K562 (cell line): ENCODE measurements around the gene PUM2. TPM values are rescaled to one million over a fixed set of nuclear protein-coding genes. Genes with fewer than 3 reads are reported as not detected.

ENCODE experiments used
- ARID1B ChIP-seq: fragments of 450-650 bp; IDR thresholded peaks from 2 replicates; pipeline ENCODE4 v1.6.1; 2016; ENCODE audit warnings: antibody characterized with exemption, mild to moderate bottlenecking, inconsistent platforms
- BCOR ChIP-seq: fragments of 450-650 bp; IDR thresholded peaks from 2 replicates; pipeline ENCODE4 v1.6.1; 2016
- NR4A1 ChIP-seq, 2 experiments: fragments of 250-450 bp in 1 of 2; fragments of 450-650 bp in 1 of 2; sonication (Bioruptor Pico) in 1 of 2; IDR thresholded peaks; 2 replicates each; pipeline versions ENCODE4 v1.4.0 to v1.6.1; 2016 to 2020; ENCODE audit warnings: mild to moderate bottlenecking in 2 of 2, missing compliant biosample characterization in 1 of 2, missing genetic modification characterization in 1 of 2, moderate library complexity in 1 of 2
- PHB2 ChIP-seq: fragments of 450-650 bp; IDR thresholded peaks from 2 replicates; pipeline ENCODE4 v1.6.1; 2017; ENCODE audit warnings: low read depth
- PHF8 ChIP-seq: fragments of 200-600 bp; sonication (generic); IDR thresholded peaks from 2 replicates; pipeline ENCODE4 v1.6.1; 2012; ENCODE audit warnings: mixed run types, mild to moderate bottlenecking, inconsistent platforms, low read length, moderate library complexity, borderline replicate concordance
- PML ChIP-seq: IDR thresholded peaks from 2 replicates; pipeline ENCODE4 v1.6.1; 2012; ENCODE audit warnings: low read length, inconsistent platforms
- PYGO2 ChIP-seq: fragments of 450-650 bp; IDR thresholded peaks from 2 replicates; pipeline ENCODE4 v1.6.1; 2016; ENCODE audit warnings: mild to moderate bottlenecking, missing genetic modification characterization, moderate library complexity, missing compliant biosample characterization
- SAP30 ChIP-seq: fragments of 200-600 bp; sonication (generic); IDR thresholded peaks from 2 replicates; pipeline ENCODE4 v1.6.1; 2012; ENCODE audit warnings: borderline replicate concordance, low read depth, mild to moderate bottlenecking, moderate library complexity, low read length, control low read depth, inconsistent platforms; ENCODE audit not compliant: insufficient read depth, poor library complexity, severe bottlenecking
- SMARCB1 ChIP-seq: IDR thresholded peaks from 2 replicates; pipeline ENCODE4 v1.6.1; 2011; ENCODE audit warnings: improper control_type of control experiment, low read depth; ENCODE audit not compliant: insufficient read length
- TEAD2 ChIP-seq: fragments of 450-650 bp; IDR thresholded peaks from 2 replicates; pipeline ENCODE4 v1.6.1; 2016; ENCODE audit warnings: missing genetic modification characterization, control low read depth, missing compliant biosample characterization
- ZKSCAN8 ChIP-seq: fragments of 200-800 bp; sonication (Bioruptor generic); IDR thresholded peaks from 2 replicates; pipeline ENCODE4 v1.6.1; 2016; ENCODE audit warnings: missing genetic modification characterization, missing compliant biosample characterization
- ZNF23 ChIP-seq: fragments of 250-450 bp; sonication (Bioruptor Pico); IDR thresholded peaks from 2 replicates; pipeline ENCODE4 v1.4.0; 2020; ENCODE audit warnings: mild to moderate bottlenecking
- ZNF695 ChIP-seq: fragments of 450-650 bp; formaldehyde crosslinking; IDR thresholded peaks from 2 replicates; pipeline ENCODE4 v1.4.0; 2020; ENCODE audit warnings: mild to moderate bottlenecking, moderate library complexity
- polyA plus RNA-seq, 8 experiments: library from polyadenylated mRNA; depleted of rRNA in 4 of 8; stranded (reverse) in 5 of 8; unstranded in 3 of 8; fragments of >200 nt; fragmentation: Nextera tagmentation in 2 of 8; fragmentation: Illumina TruSeq in 1 of 8; extraction: Ambion mirVana in 2 of 8; extraction: Trizol in 1 of 8; gene quantifications; 2 replicates each; pipeline versions ENCODE4 v1.2.1 to v1.2.3, GENCODE V29; 2011 to 2014; ENCODE audit warnings: inconsistent platforms in 1 of 8, missing spikeins in 1 of 8
- total RNA-seq, 7 experiments: library from RNA; depleted of rRNA in 6 of 7; stranded (reverse); fragments of >200 nt in 6 of 7; fragmentation: Illumina TruSeq in 2 of 7; extraction: Trizol in 2 of 7; gene quantifications; 2 replicates each; pipeline versions ENCODE4 v1.2.1 to v1.2.3, GENCODE V29; 2011 to 2021; ENCODE audit warnings: low replicate concordance in 1 of 7
- TF ChIP-seq, protein P1 (sequence below): fragments of 450-650 bp; IDR thresholded peaks from 2 replicates; pipeline ENCODE4 v1.6.1; 2016; ENCODE audit warnings: borderline replicate concordance
- TF ChIP-seq, protein P2 (sequence below): sonication (generic); formaldehyde crosslinking; IDR thresholded peaks from 2 replicates; pipeline ENCODE4 v1.8.0; 2022; ENCODE audit warnings: missing genetic modification reagents, mild to moderate bottlenecking, moderate library complexity, borderline replicate concordance
- TF ChIP-seq, protein P3 (sequence below): fragments of 450-650 bp; IDR thresholded peaks from 2 replicates; pipeline ENCODE4 v1.6.1; 2017; ENCODE audit warnings: antibody characterized with exemption, mild to moderate bottlenecking
- TF ChIP-seq, protein P4 (sequence below), 2 experiments: fragments of 450-650 bp; conservative IDR thresholded peaks; 2 replicates each; pipeline ENCODE4 v1.6.1; 2017; ENCODE audit warnings: mild to moderate bottlenecking in 2 of 2, moderate library complexity in 2 of 2
- TF ChIP-seq, protein P5 (sequence below): fragments of 200-800 bp; sonication (Bioruptor generic); IDR thresholded peaks from 2 replicates; pipeline ENCODE4 v1.6.1; 2017; ENCODE audit warnings: missing genetic modification characterization, missing compliant biosample characterization

Gene PUM2
- total and polyA plus RNA-seq, 9 of the 15 experiments (the other 6 are each of a cell fraction or from before 2014, with no cell fraction given), result 13.4 to 61.9 (median 28.3) TPM

DNA sequence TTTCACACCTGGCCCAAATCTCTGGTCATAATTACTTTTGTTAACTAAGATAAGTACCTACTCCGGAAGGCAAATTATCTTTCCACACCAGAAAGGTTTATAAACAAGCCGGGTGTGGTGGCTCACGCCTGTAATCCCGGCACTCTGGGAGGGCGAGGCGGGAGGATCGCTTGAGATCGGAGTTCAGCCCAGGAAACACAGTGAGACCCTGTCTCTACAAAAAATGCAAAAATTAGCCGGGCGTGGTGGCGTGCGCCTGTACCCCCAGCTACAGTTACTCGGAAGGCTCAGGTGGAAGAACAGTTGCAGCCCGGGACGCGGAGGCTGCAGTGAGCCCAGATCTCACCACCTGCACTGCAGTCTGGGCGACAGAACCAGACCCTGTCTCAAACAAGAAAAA lies 2.1 kb downstream of the PUM2 start (continued):
- TF ChIP-seq, protein P1, sequence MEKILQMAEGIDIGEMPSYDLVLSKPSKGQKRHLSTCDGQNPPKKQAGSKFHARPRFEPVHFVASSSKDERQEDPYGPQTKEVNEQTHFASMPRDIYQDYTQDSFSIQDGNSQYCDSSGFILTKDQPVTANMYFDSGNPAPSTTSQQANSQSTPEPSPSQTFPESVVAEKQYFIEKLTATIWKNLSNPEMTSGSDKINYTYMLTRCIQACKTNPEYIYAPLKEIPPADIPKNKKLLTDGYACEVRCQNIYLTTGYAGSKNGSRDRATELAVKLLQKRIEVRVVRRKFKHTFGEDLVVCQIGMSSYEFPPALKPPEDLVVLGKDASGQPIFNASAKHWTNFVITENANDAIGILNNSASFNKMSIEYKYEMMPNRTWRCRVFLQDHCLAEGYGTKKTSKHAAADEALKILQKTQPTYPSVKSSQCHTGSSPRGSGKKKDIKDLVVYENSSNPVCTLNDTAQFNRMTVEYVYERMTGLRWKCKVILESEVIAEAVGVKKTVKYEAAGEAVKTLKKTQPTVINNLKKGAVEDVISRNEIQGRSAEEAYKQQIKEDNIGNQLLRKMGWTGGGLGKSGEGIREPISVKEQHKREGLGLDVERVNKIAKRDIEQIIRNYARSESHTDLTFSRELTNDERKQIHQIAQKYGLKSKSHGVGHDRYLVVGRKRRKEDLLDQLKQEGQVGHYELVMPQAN, result no peak
- TF ChIP-seq BCOR (peak; percentile 44; the same call in 1 of the 2 replicates), PML (peak; percentile 45; the same call in 1 of the 2 replicates), PHF8 (no peak), NR4A1 (CRISPR knock-in tag; IDR thresholded peaks at IDR 0.05) (no peak), NR4A1 (tag; IDR thresholded peaks at IDR 0.05) (no peak), PHB2 (no peak), TEAD2 (tag) (no peak), SAP30 (no peak), SMARCB1 (no peak), ZNF23 (no peak), ARID1B (peak; percentile 72), ZNF695 (no peak), PYGO2 (tag) (no peak), ZKSCAN8 (CRISPR knock-in tag) (no peak)
- TF ChIP-seq, protein P2, sequence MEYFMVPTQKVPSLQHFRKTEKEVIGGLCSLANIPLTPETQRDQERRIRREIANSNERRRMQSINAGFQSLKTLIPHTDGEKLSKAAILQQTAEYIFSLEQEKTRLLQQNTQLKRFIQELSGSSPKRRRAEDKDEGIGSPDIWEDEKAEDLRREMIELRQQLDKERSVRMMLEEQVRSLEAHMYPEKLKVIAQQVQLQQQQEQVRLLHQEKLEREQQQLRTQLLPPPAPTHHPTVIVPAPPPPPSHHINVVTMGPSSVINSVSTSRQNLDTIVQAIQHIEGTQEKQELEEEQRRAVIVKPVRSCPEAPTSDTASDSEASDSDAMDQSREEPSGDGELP (CRISPR knock-in tag), result peak; percentile 42; the same call in 1 of the 2 replicates
- TF ChIP-seq, protein P3, sequence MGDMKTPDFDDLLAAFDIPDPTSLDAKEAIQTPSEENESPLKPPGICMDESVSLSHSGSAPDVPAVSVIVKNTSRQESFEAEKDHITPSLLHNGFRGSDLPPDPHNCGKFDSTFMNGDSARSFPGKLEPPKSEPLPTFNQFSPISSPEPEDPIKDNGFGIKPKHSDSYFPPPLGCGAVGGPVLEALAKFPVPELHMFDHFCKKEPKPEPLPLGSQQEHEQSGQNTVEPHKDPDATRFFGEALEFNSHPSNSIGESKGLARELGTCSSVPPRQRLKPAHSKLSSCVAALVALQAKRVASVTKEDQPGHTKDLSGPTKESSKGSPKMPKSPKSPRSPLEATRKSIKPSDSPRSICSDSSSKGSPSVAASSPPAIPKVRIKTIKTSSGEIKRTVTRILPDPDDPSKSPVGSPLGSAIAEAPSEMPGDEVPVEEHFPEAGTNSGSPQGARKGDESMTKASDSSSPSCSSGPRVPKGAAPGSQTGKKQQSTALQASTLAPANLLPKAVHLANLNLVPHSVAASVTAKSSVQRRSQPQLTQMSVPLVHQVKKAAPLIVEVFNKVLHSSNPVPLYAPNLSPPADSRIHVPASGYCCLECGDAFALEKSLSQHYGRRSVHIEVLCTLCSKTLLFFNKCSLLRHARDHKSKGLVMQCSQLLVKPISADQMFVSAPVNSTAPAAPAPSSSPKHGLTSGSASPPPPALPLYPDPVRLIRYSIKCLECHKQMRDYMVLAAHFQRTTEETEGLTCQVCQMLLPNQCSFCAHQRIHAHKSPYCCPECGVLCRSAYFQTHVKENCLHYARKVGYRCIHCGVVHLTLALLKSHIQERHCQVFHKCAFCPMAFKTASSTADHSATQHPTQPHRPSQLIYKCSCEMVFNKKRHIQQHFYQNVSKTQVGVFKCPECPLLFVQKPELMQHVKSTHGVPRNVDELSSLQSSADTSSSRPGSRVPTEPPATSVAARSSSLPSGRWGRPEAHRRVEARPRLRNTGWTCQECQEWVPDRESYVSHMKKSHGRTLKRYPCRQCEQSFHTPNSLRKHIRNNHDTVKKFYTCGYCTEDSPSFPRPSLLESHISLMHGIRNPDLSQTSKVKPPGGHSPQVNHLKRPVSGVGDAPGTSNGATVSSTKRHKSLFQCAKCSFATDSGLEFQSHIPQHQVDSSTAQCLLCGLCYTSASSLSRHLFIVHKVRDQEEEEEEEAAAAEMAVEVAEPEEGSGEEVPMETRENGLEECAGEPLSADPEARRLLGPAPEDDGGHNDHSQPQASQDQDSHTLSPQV, result no peak
- TF ChIP-seq, protein P4, sequence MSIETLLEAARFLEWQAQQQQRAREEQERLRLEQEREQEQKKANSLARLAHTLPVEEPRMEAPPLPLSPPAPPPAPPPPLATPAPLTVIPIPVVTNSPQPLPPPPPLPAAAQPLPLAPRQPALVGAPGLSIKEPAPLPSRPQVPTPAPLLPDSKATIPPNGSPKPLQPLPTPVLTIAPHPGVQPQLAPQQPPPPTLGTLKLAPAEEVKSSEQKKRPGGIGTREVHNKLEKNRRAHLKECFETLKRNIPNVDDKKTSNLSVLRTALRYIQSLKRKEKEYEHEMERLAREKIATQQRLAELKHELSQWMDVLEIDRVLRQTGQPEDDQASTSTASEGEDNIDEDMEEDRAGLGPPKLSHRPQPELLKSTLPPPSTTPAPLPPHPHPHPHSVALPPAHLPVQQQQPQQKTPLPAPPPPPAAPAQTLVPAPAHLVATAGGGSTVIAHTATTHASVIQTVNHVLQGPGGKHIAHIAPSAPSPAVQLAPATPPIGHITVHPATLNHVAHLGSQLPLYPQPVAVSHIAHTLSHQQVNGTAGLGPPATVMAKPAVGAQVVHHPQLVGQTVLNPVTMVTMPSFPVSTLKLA (conservative IDR thresholded peaks at IDR 0.05), result peak; percentile 38 to 61; a peak in 2 of 4 replicates
- TF ChIP-seq, protein P5, sequence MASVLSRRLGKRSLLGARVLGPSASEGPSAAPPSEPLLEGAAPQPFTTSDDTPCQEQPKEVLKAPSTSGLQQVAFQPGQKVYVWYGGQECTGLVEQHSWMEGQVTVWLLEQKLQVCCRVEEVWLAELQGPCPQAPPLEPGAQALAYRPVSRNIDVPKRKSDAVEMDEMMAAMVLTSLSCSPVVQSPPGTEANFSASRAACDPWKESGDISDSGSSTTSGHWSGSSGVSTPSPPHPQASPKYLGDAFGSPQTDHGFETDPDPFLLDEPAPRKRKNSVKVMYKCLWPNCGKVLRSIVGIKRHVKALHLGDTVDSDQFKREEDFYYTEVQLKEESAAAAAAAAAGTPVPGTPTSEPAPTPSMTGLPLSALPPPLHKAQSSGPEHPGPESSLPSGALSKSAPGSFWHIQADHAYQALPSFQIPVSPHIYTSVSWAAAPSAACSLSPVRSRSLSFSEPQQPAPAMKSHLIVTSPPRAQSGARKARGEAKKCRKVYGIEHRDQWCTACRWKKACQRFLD, result no peak
